GM12892 (cell line): ENCODE measurements around the gene PRDM11.

ENCODE experiments used
- POLR2A ChIP-seq: IDR thresholded peaks from 2 replicates; pipeline ENCODE4 v1.6.1; 2011; ENCODE audit warnings: low read depth, low read length, control low read depth
- TAF1 ChIP-seq: IDR thresholded peaks from 2 replicates; pipeline ENCODE4 v1.6.1; 2011; ENCODE audit warnings: low read depth, mild to moderate bottlenecking, control low read depth, low read length, borderline replicate concordance

- TF ChIP-seq POLR2A (no peak), TAF1 (no peak)
Observed at GRCh38 chr11:45168366-45169130, 22.1 kb downstream of the PRDM11 start.
